ENCODE measurements around the gene RUNX3.

The RUNX3 gene

DNA sequence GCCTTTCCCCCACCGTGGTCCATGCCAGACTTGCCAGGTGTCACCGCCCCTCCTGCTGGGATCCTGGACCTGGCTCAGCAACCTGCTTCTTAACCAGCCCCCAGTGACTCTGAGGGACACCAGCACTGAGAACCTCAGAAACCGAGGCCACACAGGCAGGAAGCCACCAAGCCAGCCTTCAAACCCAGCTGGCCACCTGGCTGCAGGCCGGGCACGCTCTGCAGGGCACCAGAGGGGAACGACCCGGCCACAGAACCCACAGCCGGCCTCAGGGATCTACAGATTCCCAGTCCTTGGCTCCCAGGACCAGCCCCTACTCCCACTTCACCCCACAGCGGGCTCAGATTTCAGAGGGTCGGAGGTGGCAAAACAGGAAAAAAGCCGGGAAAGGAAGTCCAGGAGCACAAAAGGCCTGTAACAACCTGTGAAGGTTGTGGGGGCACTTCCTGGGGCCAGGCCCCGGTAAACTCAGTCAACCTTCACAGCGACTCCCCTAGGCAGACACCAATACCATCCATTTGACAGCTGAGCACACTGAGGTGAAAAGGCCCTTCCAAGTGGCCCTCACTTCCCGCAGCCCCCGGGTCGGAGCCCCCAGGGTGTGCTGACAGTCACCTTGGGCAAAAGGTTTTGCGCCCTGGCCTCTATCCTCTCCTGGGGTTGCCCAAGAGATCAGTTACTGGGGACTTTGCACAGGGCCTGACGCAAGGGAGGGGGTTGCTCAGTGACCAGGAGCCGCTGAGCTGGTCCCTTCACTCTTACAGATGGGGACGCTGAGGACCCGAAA lies 14.1 kb downstream of the RUNX3 start:
- TF ChIP-seq, protein P1, sequence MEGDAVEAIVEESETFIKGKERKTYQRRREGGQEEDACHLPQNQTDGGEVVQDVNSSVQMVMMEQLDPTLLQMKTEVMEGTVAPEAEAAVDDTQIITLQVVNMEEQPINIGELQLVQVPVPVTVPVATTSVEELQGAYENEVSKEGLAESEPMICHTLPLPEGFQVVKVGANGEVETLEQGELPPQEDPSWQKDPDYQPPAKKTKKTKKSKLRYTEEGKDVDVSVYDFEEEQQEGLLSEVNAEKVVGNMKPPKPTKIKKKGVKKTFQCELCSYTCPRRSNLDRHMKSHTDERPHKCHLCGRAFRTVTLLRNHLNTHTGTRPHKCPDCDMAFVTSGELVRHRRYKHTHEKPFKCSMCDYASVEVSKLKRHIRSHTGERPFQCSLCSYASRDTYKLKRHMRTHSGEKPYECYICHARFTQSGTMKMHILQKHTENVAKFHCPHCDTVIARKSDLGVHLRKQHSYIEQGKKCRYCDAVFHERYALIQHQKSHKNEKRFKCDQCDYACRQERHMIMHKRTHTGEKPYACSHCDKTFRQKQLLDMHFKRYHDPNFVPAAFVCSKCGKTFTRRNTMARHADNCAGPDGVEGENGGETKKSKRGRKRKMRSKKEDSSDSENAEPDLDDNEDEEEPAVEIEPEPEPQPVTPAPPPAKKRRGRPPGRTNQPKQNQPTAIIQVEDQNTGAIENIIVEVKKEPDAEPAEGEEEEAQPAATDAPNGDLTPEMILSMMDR (IDR thresholded peaks at IDR 0.05; ENCODE audit: low read length, missing control alignments) = no peak
- no peak for DNase-seq (ENCODE audit: low read depth)
- H3K4me3 ChIP-seq (replicated peaks; ENCODE audit: low read depth, low read length) = no peak overlapping the region

DNA sequence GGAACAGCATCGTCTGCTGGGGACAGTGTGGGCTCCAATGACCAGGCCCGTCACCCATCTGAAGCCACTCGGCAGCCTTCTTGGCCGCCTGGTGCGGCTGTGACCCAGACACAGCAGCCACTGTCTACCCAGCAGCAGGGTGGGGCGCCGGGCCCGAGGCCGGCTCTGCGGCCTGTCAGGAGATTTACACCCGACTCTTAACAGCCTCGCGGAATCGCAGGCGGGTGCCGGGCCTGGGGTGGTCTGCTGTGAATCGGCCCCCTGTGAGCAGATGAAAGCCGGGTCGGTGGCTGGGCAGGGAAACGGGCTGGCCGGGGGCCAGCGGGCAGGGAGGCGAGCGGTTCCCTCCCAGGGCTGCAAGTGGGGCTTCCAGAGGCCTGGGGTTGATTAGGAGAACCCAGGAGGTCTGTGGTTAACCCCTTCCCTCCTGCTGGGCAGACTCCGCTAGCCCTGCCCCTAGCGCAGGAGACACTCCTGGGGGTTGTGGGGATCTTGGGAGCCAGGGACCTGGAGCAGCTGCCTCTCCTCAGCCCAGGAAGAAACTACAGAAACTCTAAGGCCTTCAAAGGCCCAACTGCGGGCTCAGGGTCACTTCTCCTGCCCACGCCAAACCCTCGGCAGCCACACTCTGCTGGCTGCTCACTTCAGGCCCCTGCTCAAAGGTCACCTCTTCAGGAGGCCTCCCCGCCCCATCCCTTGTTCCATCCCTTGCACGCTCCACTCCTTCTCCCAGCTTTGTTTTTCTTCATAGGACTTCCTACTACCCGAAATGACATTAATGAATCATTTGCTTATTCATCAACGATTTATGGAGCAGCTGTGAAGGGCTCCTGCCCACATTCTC lies 15.6 kb downstream of the RUNX3 start:
- no peak overlapping the region for H3K4me3 ChIP-seq (replicated peaks; ENCODE audit: low read depth, low read length)
- DNase-seq (ENCODE audit: low read depth) = no peak
- TF ChIP-seq, protein P1 (IDR thresholded peaks at IDR 0.05; ENCODE audit: low read length, missing control alignments) = no peak

DNA sequence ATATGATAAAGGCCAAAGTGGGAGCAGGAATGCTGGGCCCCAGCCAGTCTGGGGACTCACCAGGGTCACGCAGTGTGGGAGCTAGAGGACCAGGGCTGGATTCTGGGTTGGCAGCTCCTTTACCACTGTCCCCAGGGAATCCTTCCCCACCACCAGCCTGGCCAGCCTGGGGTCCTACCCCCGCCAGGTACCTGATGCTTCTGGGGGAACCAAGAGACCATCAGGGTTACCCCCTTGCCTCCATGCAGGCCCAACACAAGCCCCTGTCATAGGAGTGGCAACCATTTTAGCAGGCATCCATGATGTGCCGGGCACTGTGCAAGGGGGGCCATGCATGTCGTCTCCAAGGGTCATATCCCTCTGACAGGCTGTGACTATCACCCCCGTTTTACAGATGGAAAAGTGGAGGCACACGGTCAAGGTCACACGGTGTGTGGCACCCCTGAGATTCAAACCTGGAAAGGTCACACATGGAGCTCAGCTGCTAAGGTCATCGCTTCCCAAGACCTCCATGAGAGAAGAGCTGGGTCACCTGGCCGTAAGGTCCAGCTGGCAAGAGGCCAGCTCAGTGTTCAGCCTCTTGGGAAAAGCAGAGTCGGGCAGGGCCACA lies 16.4 kb downstream of the RUNX3 start:
- H3K4me3 ChIP-seq (replicated peaks; ENCODE audit: low read depth, low read length) = no peak overlapping the region

DNA sequence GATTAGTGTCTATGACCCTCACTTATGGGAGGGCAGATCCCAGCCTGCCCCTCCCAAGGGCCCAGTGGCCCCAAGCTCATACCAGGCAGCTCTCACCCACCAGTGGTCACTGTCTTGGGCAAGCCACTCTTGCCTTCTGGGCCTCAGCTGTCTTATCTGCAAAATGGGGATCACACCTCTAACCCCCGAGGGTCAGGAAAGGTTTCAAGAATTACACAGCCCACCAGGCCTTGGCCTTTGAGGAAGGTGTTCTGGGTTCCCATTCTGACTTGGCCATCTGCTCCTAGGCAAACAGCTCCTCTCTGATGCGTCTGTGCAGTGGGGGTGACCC lies 16.8 kb downstream of the RUNX3 start:
- H3K4me3 ChIP-seq (replicated peaks; ENCODE audit: low read depth, low read length) = no peak overlapping the region
- no peak for DNase-seq (ENCODE audit: low read depth)
- TF ChIP-seq, protein P1 (IDR thresholded peaks at IDR 0.05; ENCODE audit: low read length, missing control alignments) = no peak

More for the DNA sequence above, 16.4 kb downstream of the RUNX3 start:
- TF ChIP-seq, protein P1 (IDR thresholded peaks at IDR 0.05; ENCODE audit: low read length, missing control alignments) = no peak
- DNase-seq (ENCODE audit: low read depth) = no peak

DNA sequence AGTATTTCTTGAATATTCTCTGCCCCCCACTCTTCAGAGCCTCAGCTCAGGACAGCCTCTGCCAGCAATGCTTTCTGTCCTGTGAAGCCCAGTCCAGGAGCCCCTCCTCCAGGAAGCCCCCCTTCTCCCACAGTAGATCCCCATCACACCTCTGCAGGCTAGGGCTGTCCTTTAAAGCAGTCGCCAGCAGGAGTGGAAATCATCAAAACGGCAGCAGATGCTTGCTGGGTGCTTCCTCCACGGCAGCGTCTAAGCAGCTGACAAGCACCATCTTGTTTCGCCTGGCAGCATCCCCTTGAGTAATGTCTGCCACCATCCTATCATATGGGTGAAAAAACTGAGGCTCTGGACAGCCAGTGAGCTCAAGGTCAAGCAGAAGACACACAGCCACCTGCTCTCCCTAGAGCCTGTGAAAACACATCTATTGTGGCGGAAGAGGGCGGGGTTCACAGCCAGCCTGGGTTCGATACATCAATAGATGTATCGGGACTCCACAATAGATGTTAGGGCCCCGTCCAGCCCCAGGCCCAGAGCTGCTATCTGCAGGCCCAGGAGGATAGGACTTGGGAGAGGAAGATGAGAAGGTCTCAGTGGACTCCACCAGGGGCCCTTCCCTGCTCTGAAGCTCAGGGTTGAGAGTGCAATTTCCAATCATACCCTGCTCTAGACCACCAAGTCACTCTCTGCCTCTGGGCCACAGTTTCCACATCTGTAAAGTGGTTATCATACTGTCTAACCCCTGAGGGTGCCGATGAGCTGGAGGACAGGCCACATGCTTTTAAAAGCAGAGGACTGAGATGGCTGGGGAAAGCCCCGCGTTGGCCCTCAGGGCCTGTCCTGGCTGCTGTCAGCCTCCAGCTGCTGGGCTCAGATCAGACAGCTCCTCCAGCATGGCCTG lies 17.5 kb downstream of the RUNX3 start:
- DNase-seq (ENCODE audit: low read depth) = no peak

More for the DNA sequence above, 17.5 kb downstream of the RUNX3 start:
- TF ChIP-seq, protein P1 (IDR thresholded peaks at IDR 0.05; ENCODE audit: low read length, missing control alignments) = no peak
- no peak overlapping the region for H3K4me3 ChIP-seq (replicated peaks; ENCODE audit: low read depth, low read length)

All from fibroblast of pulmonary artery (primary cell).